Thymus (tissue), 11 donors: Measurements from ENCODE around the gene NUDC. TPM values are rescaled to one million over a fixed set of nuclear protein-coding genes. Genes with fewer than 3 reads are reported as not detected.
A peak's percentile ranks its signal among the peaks of the same experiment; 100 is the strongest.

Experiments used
- DNase-seq, 9 donors: peaks; one replicate each; pipeline ENCODE4 v3.0.0-alpha.2; 2013; ENCODE audit warnings: low spot score in 9 of 9, low read depth in 6 of 9, missing footprints in 1 of 9
- H3K27ac ChIP-seq, 2 donors: one replicate each; pipeline ENCODE4 v1.5.1; 2013; ENCODE audit warnings: control low read depth in 1 of 2, low read depth in 1 of 2, low read length in 1 of 2, mild to moderate bottlenecking in 1 of 2, moderate library complexity in 1 of 2
- H3K27me3 ChIP-seq, 2 donors: one replicate each; pipeline ENCODE4 v1.5.1; 2013; ENCODE audit warnings: low read length in 1 of 2; ENCODE audit not compliant: control insufficient read depth in 2 of 2, insufficient read depth in 1 of 2
- H3K36me3 ChIP-seq, 2 donors: one replicate each; pipeline ENCODE4 v1.5.1; 2013; ENCODE audit warnings: low read length in 1 of 2, mild to moderate bottlenecking in 1 of 2, moderate library complexity in 1 of 2; ENCODE audit not compliant: control insufficient read depth in 2 of 2, insufficient read depth in 2 of 2
- H3K4me1 ChIP-seq, 2 donors: one replicate each; pipeline ENCODE4 v1.5.1; 2013; ENCODE audit warnings: low read length in 2 of 2; ENCODE audit not compliant: control insufficient read depth in 2 of 2, insufficient read depth in 2 of 2
- H3K4me3 ChIP-seq, 2 donors: one replicate each; pipeline ENCODE4 v1.5.1; 2013; ENCODE audit warnings: low read length in 2 of 2, control low read depth in 1 of 2, mild to moderate bottlenecking in 1 of 2
- H3K9me3 ChIP-seq, 2 donors: one replicate each; pipeline ENCODE4 v1.5.1; 2013; ENCODE audit warnings: low read length in 1 of 2, mild to moderate bottlenecking in 1 of 2; ENCODE audit not compliant: control insufficient read depth in 2 of 2, insufficient read depth in 1 of 2
- WGBS: extraction: QIAGEN DNeasy Blood & Tissue Kit; methylation state at CpG from one replicate; pipeline ENCODE4 v1.1.7; 2013; 5-methylcytosine and 5-hydroxymethylcytosine counted together
- polyA plus RNA-seq: library from polyadenylated mRNA; stranded (reverse); fragments of 200-250 nt; gene quantifications from one replicate; pipeline ENCODE4 v1.2.3, GENCODE V29; 2013
- total RNA-seq: library from RNA; stranded (reverse); fragments of 120-200 nt; gene quantifications from one replicate; pipeline ENCODE4 v1.2.4, GENCODE V29; 2013
- donor health status: healthy.

The NUDC gene
- total and polyA plus RNA-seq, 2 donors = 48.1 to 51.6 TPM

DNA sequence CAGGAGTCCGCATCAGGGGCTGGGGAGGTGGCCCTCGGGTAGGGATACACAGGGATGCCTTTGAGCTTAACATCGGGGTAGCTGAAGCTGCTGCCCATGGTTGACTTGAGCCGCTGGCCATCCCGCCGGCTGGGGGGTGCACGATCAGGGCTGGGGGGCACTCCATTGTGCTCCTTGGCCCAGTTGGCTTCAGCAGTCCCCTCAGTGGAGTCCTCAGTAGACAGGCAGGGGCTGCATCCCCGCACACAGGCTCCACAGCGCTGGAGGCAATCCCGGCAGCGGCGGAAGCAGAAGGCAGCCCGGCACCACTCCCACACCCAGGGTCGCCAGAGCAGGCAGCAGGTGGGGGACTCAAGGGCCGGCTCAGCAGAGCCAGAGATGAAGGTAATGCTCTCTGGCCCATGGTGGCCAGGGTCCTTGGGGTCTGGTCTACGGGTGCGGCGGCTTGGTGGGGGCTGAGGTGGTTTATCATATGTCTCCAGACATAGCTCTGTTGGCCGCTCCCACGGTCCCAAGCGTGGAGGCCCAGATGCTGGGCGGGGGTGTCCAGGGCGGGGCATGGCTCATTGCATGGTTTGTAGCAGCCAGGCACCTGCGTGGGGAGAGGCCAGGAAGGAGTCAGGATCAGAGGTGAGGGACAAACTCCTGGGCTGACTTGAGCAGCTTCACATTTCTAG, 30.4 kb downstream of the NUDC start:
- peaks cover 2 to 3% of the 10 kb centered on the region in 2 donors for H3K27me3 ChIP-seq
- no peak overlapping the region for H3K27ac ChIP-seq
- peaks cover 4 to 5% of the 10 kb centered on the region in 2 donors for H3K36me3 ChIP-seq
- WGBS = 95% methylated on average over 24 of the region's 24 CpGs
- DNase-seq = no peak
- H3K4me3 ChIP-seq = no peak overlapping the region
- no peaks in the 10 kb centered on the region for H3K9me3 ChIP-seq
- no peaks in the 10 kb centered on the region for H3K4me1 ChIP-seq

- Histone ChIP-seq H3K27me3 (peaks cover 7 to 15% of the 10 kb centered on the region in 2 donors), H3K4me3 (no peak overlapping the region), H3K36me3 (no peaks in the 10 kb centered on the region), H3K27ac (no peak overlapping the region), H3K9me3 (no peaks in the 10 kb centered on the region), H3K4me1 (no peaks in the 10 kb centered on the region)
- 98% methylated on average over 5 of the region's 5 CpGs for WGBS
- no peak for DNase-seq
These were observed 31.8 kb downstream of the NUDC start for GRCh38 chr1:26953374-26953773.

GRCh38 chr1:26956321-26956720, 34.8 kb downstream of the NUDC start:
- WGBS = 96% methylated on average over 3 of the region's 3 CpGs
- Histone ChIP-seq H3K4me1 (peaks cover 7 to 8% of the 10 kb centered on the region in 2 donors), H3K27me3 (peaks cover 27 to 44% of the 10 kb centered on the region in 2 donors), H3K27ac (no peak overlapping the region), H3K4me3 (no peak overlapping the region), H3K9me3 (peaks cover 0 to 10% of the 10 kb centered on the region in 2 donors), H3K36me3 (no peaks in the 10 kb centered on the region)
- no peak for DNase-seq

DNA sequence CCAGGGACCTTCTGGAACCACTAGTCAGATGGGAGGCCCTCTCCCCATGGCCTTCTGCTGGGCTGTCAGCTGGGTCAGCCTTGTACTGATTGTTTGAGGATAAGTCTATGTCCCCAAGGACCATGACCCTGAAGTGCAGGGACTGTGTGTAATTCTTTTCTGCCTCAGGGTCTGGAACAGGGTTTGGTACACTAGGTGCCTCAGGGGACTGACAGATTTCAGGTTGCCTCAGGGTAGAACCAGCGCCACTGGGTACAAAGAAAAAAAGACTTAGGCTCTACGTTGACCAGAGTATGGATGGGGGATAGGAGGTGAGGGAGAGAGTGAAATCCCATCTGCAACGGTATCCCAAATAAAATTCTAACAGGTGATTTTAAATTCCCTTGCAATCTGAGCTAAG, 35.8 kb downstream of the NUDC start:
- 94% methylated on average over 3 of the region's 3 CpGs for WGBS

DNA sequence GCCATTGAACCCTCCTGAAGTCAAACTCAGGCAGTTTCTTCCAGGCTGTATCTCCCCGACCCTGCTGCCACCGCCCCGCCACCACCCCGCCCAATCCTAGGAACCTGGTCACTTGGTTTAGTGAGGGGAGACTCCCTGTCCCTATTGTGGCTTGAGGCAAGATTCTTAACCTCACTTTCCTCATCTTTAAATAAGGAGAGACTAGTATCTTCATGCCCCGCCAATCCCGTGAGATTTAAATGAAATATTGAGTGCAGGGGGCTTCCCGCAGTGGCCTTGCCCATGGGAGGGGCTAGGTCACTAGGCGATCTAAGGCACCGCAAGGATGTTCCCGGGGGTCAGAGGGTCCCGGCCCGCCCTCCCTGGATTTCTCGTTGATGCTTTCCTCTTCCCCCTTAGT, 37.7 kb downstream of the NUDC start:
- Histone ChIP-seq H3K9me3 (peaks cover 0 to 10% of the 10 kb centered on the region in 2 donors), H3K4me1 (peaks cover 7 to 8% of the 10 kb centered on the region in 2 donors), H3K4me3 (peak overlapping the region in 1 of 2 donors; percentile 35), H3K36me3 (no peaks in the 10 kb centered on the region), H3K27me3 (peaks cover 33 to 64% of the 10 kb centered on the region in 2 donors), H3K27ac (no peak overlapping the region)
- 29% methylated on average over 13 of the region's 13 CpGs for WGBS
- DNase-seq = no peak

More for the DNA sequence above, 35.8 kb downstream of the NUDC start:
- peaks cover 33 to 54% of the 10 kb centered on the region in 2 donors for H3K27me3 ChIP-seq
- peaks cover 0 to 10% of the 10 kb centered on the region in 2 donors for H3K9me3 ChIP-seq
- H3K4me1 ChIP-seq = peaks cover 7 to 8% of the 10 kb centered on the region in 2 donors
- H3K27ac ChIP-seq = no peak overlapping the region
- DNase-seq = no peak
- no peaks in the 10 kb centered on the region for H3K36me3 ChIP-seq
- H3K4me3 ChIP-seq = no peak overlapping the region

DNA sequence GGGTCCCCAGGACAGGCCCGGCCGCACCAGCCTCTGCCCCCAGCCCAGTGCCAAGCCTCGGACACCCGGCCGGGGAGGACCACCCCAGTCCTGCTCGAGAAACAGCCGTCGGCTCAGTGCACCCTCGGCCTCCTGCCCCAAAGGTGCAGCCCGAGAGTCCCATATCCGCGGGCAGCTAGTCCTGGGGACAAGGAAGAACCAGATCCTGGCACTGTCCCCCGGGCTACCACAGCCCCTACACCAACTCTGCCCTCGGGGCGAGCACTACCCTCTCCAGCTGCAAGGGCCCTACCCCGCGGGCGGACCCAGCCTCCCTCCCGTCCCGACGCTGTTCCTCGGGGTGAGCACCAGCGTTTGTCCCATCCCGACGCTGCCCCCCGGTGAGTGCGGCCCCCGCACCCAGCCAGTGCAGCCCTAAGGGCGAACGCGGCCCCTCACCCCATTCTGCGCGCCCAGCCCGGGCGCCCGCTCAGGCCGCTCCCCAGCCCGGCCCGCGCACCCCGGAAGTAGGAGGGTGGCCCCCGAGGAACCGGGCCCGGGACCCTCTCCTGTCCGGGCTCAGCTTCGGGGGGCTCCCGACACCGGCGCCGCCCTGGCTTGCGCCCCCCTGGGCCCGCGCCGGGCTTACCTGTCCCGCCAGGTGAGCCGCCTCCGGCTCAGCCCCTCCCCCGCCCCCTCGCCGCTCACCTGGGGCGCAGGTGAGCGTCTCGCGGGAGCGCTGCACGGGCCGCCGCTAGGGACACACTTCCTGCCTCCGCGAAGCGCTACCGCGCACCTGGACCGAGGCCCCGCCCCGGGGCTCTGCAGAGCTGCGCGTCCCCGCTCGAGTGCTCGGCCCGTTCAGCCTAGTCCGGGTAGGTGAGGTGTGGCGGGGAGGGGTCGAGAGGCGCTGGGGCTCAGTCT, 38.4 kb downstream of the NUDC start, which contains the start of gene KDF1:
TSS of gene KDF1 (minus strand) at position 747 of the 903 bp plus-strand sequence. CDS start 8,088 bp downstream, outside the sequence.
- Histone ChIP-seq H3K4me3 (peak within 1 kb of the TSS; percentile 35 to 50), H3K27ac (no peak within 1 kb of the TSS), H3K36me3 (no peaks in the 10 kb centered on the region), H3K4me1 (peaks cover 7 to 8% of the 10 kb centered on the region in 2 donors), H3K9me3 (peaks cover 0 to 10% of the 10 kb centered on the region in 2 donors), H3K27me3 (peaks cover 33 to 64% of the 10 kb centered on the region in 2 donors)
- 2% methylated on average over 86 of the region's 86 CpGs for WGBS
- peak in 6 of 9 donors; percentile 9 to 51 (median 22) for DNase-seq

DNA sequence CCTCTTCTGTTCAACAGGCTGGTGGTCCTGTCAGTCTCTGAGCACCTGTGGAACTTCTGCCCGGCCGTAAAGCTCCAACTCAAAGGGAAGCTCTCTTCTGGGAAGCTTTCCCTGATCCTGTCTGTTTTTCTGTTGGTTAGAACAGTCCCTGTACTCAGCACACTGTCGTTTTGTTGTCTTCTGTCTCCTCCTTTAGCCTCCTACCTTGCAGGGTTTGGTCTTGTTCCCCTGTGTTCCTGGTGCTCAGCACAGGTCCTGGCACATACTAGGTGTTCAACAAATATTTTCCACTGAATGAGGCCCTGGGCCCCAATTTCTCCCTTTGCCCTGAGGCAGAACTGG, 39.1 kb downstream of the NUDC start:
- Histone ChIP-seq H3K27me3 (peaks cover 33 to 64% of the 10 kb centered on the region in 2 donors), H3K4me3 (peak overlapping the region; percentile 20 to 50), H3K9me3 (peaks cover 0 to 10% of the 10 kb centered on the region in 2 donors), H3K27ac (no peak overlapping the region), H3K4me1 (peaks cover 7 to 8% of the 10 kb centered on the region in 2 donors), H3K36me3 (no peaks in the 10 kb centered on the region)
- DNase-seq = no peak
- 47% methylated on average over 3 of the region's 3 CpGs for WGBS

DNA sequence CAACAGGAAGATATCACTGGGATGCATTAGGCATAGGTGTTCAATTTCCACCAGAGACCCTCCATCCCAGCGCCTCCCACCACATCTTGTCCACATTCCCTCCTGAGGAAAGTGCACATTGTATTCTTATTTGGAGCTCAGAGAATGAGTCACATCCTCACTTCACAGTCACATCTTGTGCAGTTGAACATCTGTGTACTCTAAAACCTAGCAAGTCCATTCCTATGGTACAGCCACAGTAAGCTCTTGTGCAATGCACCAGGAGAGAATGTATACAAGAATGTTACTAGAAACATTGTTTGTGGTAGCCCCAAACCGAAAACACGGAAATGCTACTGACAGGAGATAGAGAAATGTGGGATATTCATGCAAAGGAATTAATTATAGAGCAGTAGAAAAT, 40.3 kb downstream of the NUDC start:
- WGBS = 85% methylated on average over 3 of the region's 3 CpGs
- H3K27me3 ChIP-seq = peaks cover 31 to 67% of the 10 kb centered on the region in 2 donors
- H3K4me3 ChIP-seq = no peak overlapping the region

DNA sequence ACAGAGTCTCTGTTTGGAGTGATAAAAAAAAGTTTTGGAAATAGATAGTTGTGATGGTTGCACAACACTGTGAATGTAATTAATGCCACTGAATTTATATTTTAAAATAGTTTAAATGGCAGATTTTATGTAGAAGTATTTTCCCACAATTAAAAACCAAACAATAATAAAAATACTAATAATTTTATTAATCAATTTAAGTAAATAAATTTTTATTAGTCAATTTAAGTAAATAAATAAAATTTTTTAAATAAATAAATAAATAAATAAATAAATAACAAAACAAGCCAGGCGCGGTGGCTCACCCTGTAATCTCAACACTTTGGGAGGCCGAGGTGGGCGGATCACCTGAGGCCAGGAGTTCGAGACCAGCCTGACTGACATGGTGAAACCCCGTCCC, 43.7 kb downstream of the NUDC start:
- Histone ChIP-seq H3K4me1 (no peaks in the 10 kb centered on the region), H3K36me3 (no peaks in the 10 kb centered on the region), H3K9me3 (peaks cover 0 to 3% of the 10 kb centered on the region in 2 donors), H3K27ac (no peak overlapping the region), H3K4me3 (no peak overlapping the region), H3K27me3 (peaks cover 8 to 36% of the 10 kb centered on the region in 2 donors)
- no peak for DNase-seq
- whole genome bisulfite sequencing = 89% methylated on average over 6 of the region's 6 CpGs

More for the DNA sequence above, 40.3 kb downstream of the NUDC start:
- H3K27ac ChIP-seq = no peak overlapping the region
- no peak for DNase-seq
- peaks cover 7 to 8% of the 10 kb centered on the region in 2 donors for H3K4me1 ChIP-seq
- H3K36me3 ChIP-seq = no peaks in the 10 kb centered on the region
- peaks cover 0 to 10% of the 10 kb centered on the region in 2 donors for H3K9me3 ChIP-seq
